OCI-LY3 (cell line): ENCODE results near the gene ZDHHC17.
A peak's percentile ranks its signal among the peaks of the same experiment; 100 is the strongest.

ENCODE experiments used
- H2AFZ ChIP-seq: fragments of 200-600, 300-600 bp; shearing (Covaris generic); 2 replicates; pipeline ENCODE4 v1.6.0; 2014; ENCODE audit warnings: antibody characterized with exemption, low read depth, low read length
- H3K27ac ChIP-seq: fragments of 200-600, 300-600 bp; sonication (generic); 2 replicates; pipeline ENCODE4 v1.5.1; 2014; ENCODE audit warnings: mild to moderate bottlenecking, low read length, moderate library complexity, mixed read lengths
- H3K27me3 ChIP-seq: fragments of 200-600, 300-600 bp; sonication (generic); 2 replicates; pipeline ENCODE4 v1.6.1; 2014; ENCODE audit warnings: low read depth, low read length, mixed read lengths
- H3K36me3 ChIP-seq: fragments of 200-600, 300-600 bp; sonication (generic); replicated peaks from 2 replicates; pipeline ENCODE3; 2014; ENCODE audit warnings: low read depth, low read length, mixed read lengths
- H3K4me1 ChIP-seq: fragments of 300-600, 200-600 bp; sonication (generic); 2 replicates; pipeline ENCODE4 v1.6.1; 2014; ENCODE audit warnings: low read length, mixed read lengths
- H3K4me2 ChIP-seq: fragments of 200-600, 300-600 bp; sonication (generic); 2 replicates; pipeline ENCODE4 v1.6.1; 2014; ENCODE audit warnings: low read length, mixed read lengths
- H3K4me3 ChIP-seq: fragments of 300-600, 200-600 bp; sonication (generic); 2 replicates; pipeline ENCODE4 v1.5.1; 2014; ENCODE audit warnings: antibody characterized with exemption, mild to moderate bottlenecking, low read length, moderate library complexity
- H3K79me2 ChIP-seq: fragments of 300-600, 200-600 bp; shearing (Covaris generic); 2 replicates; pipeline ENCODE4 v1.6.1; 2014; ENCODE audit warnings: mild to moderate bottlenecking, low read length, mixed read lengths
- H3K9ac ChIP-seq: fragments of 300-600, 200-600 bp; shearing (Covaris generic); 2 replicates; pipeline ENCODE4 v1.6.0; 2014; ENCODE audit warnings: mild to moderate bottlenecking, low read length, moderate library complexity
- H3K9me3 ChIP-seq: fragments of 200-600, 300-600 bp; shearing (Covaris generic); 2 replicates; pipeline ENCODE4 v1.6.1; 2014; ENCODE audit warnings: low read length, mixed read lengths; ENCODE audit not compliant: insufficient read depth
- H4K20me1 ChIP-seq: fragments of 200-600, 300-600 bp; sonication (generic); 2 replicates; pipeline ENCODE4 v1.6.1; 2016; ENCODE audit warnings: low read length, mixed read lengths; ENCODE audit not compliant: insufficient read depth
- CTCF ChIP-seq: fragments of 200-600, 300-600 bp; sonication (generic); IDR thresholded peaks from 2 replicates; pipeline ENCODE4 v1.5.1; 2014; ENCODE audit warnings: antibody characterized with exemption, low read length, low read depth
- EZH2phosphoT487 ChIP-seq: fragments of 200-600 bp; shearing (Covaris generic); IDR thresholded peaks from 2 replicates; pipeline ENCODE4 v1.6.1; 2018; ENCODE audit warnings: antibody characterized with exemption, mixed run types, low read depth

The ZDHHC17 gene

GRCh38 chr12:76879710-76880518 lies 116.0 kb downstream of the ZDHHC17 start:
- peak overlapping the region; percentile 88 for H3K9ac ChIP-seq
- no peaks in the 10 kb centered on the region for H3K79me2 ChIP-seq
- TF ChIP-seq CTCF (no peak), EZH2phosphoT487 (no peak)
- H3K36me3 ChIP-seq = no peaks in the 10 kb centered on the region
- peaks cover 11% of the 10 kb centered on the region for H3K27me3 ChIP-seq
- no peaks in the 10 kb centered on the region for H4K20me1 ChIP-seq
- H3K4me1 ChIP-seq = peaks cover 7% of the 10 kb centered on the region
- H3K4me3 ChIP-seq = peak overlapping the region; percentile 99
- H2AFZ ChIP-seq = peak overlapping the region; percentile 94; the same call in 1 of the 2 replicates
- no peak overlapping the region for H3K27ac ChIP-seq
- peak overlapping the region; percentile 97 for H3K4me2 ChIP-seq
- no peaks in the 10 kb centered on the region for H3K9me3 ChIP-seq

- no peak overlapping the region for H3K4me2 ChIP-seq
- H3K79me2 ChIP-seq = no peaks in the 10 kb centered on the region
- peaks cover 11% of the 10 kb centered on the region for H3K27me3 ChIP-seq
- no peak overlapping the region for H3K9ac ChIP-seq
- H3K27ac ChIP-seq = no peak overlapping the region
- H4K20me1 ChIP-seq = no peaks in the 10 kb centered on the region
- peaks cover 7% of the 10 kb centered on the region for H3K4me1 ChIP-seq
- H3K4me3 ChIP-seq = no peak overlapping the region
- no peaks in the 10 kb centered on the region for H3K9me3 ChIP-seq
- no peaks in the 10 kb centered on the region for H3K36me3 ChIP-seq
- H2AFZ ChIP-seq = no peak overlapping the region
- TF ChIP-seq EZH2phosphoT487 = no peak
- TF ChIP-seq CTCF = no peak
These were observed 116.7 kb downstream of the ZDHHC17 start for GRCh38 chr12:76880519-76881023.

GRCh38 chr12:76881142-76881541 lies 117.2 kb downstream of the ZDHHC17 start:
- Histone ChIP-seq H3K36me3 (no peaks in the 10 kb centered on the region), H3K9me3 (no peaks in the 10 kb centered on the region), H3K4me2 (no peak overlapping the region), H3K4me1 (peaks cover 7% of the 10 kb centered on the region), H3K4me3 (no peak overlapping the region), H4K20me1 (no peaks in the 10 kb centered on the region), H3K9ac (no peak overlapping the region), H3K27ac (no peak overlapping the region), H3K79me2 (no peaks in the 10 kb centered on the region), H3K27me3 (peaks cover 11% of the 10 kb centered on the region), H2AFZ (no peak overlapping the region)
- TF ChIP-seq EZH2phosphoT487 (no peak), CTCF (no peak)

GRCh38 chr12:76882367-76882766 lies 118.5 kb downstream of the ZDHHC17 start:
- Histone ChIP-seq H3K9me3 (no peaks in the 10 kb centered on the region), H3K36me3 (no peaks in the 10 kb centered on the region), H3K27me3 (peaks cover 11% of the 10 kb centered on the region), H3K79me2 (no peaks in the 10 kb centered on the region), H3K4me1 (peaks cover 7% of the 10 kb centered on the region), H4K20me1 (no peaks in the 10 kb centered on the region), H3K4me3 (no peak overlapping the region), H3K4me2 (no peak overlapping the region), H3K9ac (no peak overlapping the region), H2AFZ (no peak overlapping the region), H3K27ac (no peak overlapping the region)
- no peak for TF ChIP-seq CTCF
- no peak for TF ChIP-seq EZH2phosphoT487
